HG03103 (cell line): ENCODE results near the gene MAP3K8.
"Not testable (repeated sequence)": the region's sequence is repeated elsewhere in the genome, so short reads cannot be mapped to it uniquely, and the experiment has no call there.

Experiments used
- ATAC-seq: cut with Tn5 transposase; IDR thresholded peaks from one replicate; pipeline ENCODE4 v1.9.1; 2021; ENCODE audit warnings: low read depth; ENCODE audit not compliant: unreplicated experiment

Gene MAP3K8

DNA sequence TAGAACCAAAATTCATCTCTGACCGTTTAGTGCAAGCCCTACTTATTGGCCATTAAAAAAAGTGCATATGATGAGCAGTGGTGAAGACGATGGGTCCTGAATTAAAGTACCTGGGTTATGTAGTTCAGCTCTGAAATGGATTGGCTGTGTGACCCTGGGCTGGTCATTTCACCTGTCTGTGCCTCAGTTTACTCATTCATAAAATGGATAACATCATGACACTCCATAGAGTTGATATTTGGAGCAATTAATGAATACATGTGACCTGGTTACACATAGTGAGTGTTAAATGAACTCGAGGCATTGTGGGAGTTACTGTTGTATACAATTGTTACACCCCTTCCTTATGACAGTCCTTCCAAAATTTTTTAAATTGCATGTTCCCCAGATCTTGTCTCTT is 9.1 kb downstream of the MAP3K8 start:
- no peak for ATAC-seq

DNA sequence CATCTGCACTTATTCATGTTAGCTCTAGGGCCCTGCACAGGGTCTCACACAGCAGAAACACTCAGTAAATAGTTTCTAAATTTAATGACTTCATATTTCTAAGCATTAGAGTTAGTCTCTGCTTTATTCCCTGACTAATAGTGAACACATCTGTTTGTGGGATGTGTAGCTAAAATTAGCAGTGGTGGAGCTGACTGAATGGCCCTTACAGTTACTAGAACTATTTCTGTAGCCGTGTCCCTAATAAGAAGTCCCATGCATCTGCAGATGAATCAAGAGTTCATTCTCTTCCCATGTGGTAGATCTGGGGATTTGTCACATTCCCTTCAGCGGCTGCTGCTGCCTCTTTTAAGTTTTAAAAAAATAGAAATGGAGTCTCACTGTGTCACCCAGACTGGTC is 11.7 kb downstream of the MAP3K8 start:
- no peak for ATAC-seq

DNA sequence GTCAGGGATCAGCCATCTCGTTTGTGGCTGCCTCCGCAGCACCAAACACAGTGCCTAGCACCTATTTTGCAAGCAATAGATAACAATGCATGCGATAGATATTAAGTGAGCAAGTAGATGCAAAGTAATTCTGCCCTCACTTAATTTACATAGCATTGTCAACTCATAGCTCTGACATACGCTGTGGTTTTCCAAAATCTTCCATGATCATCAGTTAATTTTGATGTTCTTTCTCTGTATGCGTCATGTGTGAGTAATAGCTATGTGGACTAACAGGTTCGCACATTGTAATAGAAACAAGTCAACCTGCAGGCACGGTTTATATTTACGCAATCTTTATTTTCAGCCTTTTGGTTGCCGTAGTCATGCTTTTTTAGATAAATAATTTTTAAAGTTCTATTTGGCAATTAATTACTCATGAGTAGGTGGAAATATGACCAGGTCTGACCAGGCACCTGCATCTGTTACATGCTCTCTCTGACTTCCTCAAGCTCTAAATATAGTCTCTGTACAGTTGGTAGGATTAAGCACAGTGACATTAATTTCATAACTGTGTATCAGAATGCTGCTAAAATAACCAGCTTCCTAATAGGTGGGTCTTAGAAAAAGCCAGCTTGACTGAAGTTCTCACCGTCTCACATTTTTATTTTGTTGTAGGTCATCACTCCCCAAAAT is 13.3 kb downstream of the MAP3K8 start:
- no peak for ATAC-seq

DNA sequence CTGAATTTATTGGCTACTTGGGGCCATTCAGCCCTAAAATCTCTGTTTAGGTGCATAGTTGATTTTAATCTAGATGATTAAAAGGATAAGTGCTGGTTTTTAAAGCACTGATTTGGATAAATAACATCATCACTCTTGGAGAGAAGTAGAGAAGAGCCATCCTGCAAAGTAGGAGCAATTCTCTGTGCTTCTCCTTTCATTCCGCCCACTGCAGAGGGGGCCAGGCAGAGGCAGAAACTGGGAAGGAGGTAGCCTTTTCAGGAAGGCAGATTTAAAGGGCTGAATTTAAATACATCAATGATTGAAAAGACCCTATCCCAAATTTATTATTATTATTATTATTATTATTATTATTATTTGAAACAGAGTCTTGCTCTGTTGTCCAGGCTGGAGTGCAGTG is 14.1 kb downstream of the MAP3K8 start:
- ATAC-seq: no peak

DNA sequence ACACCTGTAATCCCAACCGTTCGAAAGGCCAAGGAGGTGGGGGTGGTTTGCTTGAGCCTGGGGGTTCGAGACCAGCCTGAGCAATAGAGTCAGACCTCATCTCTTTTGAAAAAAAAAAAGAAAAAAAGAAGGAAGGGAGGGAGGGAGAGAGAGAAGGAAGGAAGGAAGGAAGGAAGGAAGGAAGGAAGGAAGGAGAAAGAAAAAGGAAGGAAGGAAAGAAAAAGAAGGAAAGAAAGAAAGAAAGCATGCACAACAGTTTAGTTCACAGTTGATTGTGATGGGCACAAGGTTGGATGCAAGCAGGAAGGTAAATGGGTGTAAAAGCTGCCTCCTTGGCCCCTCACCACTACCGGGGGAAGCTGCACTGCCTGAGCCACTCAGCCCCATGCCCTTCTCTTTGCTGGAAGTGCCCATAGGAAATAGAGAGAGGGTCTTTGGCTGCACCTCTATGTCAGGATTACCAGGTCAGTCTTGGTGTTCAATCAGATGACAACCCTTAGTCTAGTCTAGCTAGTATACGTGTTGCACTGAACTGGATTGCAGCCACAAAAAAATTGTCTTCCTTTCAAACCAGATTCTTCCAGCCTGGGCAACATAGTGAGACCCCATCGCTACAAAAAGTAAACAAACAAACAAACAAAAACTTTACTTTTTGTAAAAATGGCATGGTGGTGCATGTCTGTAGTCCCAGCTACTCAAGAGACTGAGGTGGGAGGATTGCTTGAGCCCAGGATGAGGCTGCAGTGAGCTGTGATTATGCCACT is 20.0 kb downstream of the MAP3K8 start:
- ATAC-seq: no peak

DNA sequence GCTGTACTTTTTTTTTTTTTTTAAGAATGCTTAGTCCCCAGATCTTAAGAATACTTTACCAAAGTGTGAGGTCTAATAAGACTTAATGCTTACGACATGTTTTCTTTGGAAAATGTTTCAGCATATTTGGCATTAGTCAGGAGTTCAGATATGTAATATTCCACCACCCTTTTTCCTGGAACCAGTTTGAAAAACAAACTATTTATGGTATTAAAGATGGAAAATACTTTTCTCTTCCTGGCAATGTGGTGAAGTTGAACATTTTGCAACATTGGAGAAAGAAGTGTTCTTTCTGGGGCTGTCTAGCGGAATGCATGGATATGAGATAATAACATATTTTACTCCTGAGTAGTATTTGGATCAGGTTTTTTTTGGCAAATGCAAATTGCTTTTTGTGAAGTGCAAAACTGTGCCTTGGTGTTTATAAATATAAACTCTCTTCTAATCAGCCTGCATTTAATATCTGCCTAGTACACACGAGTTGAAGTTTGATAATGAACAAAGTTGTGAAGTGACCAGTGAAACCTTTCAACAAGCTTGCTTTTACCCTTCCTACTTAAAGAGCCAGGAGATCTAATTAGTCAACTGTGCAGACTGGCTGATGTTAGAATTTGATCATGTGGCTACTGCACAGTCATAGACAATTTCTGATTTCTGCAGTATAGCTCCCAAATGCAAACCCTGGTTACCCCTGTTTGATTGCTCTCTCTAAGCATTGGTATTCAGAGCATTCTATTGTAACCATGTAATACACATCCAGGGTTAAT is 20.9 kb downstream of the MAP3K8 start:
- no peak for ATAC-seq

DNA sequence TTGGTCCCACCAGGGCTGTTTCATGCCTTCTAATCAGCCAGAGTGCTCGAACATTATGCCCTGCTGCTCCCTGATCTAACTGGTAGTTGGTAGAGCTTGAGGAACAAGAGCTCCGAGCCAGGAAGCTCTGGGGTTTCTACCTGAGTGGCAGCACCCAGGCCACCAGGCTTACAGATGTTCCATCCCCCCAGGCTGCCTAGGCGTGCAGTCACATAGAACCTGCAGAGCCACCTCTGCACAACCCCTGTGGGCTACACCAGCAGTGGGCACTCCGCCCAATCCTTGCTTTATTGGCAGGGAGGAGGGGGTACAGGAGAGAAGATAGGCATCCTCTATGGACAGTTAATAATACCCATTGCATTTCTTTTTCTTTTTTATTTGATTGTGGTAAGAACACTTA is 21.8 kb downstream of the MAP3K8 start:
- peak; percentile 41 for ATAC-seq

DNA sequence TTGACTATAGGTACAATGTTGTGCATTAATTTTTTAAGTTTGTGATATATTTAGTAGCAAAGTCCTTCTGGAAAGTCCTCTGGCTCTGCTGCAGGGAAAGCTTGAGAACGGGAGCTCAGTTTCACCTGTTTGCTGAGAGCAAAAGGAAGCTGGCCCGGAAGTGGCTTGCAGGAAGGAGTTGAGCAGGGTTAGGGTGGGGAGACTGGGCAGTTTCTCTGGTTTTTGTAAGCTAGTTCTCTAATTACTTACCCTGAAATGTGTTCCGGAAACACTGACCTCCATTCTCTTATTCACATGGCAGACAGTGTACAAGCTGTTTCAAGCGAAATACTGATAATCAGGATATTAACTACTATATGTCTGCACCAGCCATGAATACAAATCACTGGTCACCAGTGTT is 22.3 kb downstream of the MAP3K8 start:
- peak; percentile 79 for ATAC-seq

DNA sequence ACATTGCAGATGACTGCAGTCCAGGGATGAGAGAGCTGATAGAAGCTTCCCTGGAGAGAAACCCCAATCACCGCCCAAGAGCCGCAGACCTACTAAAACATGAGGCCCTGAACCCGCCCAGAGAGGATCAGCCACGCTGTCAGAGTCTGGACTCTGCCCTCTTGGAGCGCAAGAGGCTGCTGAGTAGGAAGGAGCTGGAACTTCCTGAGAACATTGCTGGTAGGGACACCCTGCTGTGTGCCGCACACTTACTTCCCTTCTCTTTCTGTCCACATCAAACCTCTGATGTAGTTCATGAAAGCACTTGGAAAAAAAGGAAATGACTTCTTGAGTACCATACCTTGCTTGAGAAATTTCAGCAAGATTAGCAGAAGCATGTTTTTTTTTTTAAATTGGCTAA is 25.3 kb downstream of the MAP3K8 start:
- ATAC-seq: no peak

DNA sequence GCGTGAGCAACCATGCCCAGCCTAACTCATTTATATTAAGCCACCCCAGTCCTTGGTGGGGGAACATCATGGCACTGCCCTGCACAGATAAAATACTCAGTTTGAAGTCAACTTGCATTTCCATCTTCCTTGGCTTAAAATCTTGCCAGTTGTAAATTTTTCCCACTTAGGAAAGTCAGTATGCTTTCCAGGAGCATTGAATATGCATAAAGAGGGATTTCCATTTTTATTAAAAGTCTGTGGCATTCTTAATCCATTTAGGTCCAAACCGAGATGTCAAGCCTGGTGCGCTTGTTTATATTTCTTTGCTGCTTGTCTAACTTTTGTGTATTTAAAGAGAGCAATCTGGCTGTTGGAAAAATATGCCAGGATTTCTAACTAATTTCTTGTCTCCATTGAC is 26.1 kb downstream of the MAP3K8 start:
- no peak for ATAC-seq

DNA sequence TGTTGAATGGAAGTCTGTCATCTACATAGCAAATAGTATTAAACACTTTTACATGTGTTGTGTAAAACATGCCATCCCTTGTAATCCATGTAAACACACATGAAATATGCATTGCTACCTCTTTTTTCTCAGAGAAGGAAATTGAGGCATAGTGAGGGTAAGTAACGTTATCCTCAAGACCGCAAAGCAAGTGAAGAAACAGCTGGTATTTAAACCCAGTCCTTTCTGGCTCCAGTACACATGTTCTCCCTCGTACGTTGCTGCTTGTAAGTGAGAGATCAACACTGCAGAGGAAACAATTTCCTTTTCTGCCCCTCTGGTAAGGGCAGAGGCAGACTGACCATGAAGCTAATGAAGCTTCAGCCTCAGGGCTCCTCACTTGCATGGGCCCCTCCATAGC is 28.5 kb downstream of the MAP3K8 start:
- ATAC-seq: no peak

DNA sequence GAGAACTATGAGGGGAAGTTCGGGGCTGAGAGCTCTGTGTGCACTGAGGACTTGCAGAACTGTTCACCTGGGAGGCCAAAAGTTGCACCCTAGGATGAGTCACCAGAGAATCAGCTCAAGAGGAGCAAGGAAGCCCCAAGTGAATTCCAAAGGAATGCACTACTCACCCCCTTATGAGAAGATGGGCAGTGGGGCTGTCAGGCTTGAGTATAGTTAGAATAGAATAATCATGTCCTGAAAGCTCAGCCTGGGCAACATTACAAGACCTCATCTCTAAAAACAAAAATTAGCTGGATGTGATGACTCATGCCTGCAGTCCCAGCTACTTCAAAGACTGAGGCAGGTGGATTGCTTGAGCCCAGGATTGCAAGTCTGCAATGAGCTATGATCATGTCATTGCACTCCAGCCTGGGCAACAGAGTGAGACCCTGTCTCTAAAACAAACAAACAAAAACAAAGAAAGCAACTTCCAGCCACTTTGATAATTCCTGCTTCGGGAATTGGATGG is 30.0 kb downstream of the MAP3K8 start:
- ATAC-seq: no peak

DNA sequence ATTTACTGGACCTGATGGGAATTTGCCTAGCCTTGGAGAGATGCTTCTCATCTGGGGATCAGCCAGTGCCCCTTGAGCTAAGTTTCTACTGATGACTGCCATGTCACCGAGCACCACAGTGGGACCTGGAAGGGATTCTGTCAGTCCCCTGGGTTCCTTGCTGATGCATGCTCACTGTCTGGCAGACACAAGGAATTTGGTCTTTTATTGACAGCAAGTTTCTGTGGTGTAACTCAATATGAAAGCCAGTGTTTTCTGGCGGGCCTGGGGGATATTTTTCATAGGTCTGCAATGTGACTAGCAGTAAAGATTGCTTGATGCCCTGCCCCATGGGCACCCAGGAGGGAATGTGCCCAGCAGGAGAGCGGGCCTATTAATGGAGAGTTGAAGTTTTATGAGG is 30.7 kb downstream of the MAP3K8 start:
- ATAC-seq: no peak

DNA sequence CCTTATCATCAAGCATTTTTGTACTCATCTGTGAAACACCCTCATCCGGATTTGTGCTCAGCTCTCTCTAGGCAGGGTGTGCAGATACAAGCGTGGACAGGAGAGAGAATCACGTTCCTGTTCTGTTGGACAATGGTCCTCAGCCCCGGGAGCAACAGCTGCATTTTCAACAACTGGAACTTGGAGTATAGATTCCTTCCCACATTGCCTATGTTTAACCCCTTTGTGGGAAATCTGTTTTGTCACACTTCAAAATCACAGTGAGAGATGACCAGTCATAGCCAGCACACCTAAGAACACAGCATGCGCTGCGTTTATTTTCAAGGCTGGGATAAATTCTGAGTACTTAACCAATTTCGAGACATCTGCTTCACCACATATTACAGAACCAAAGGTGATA is 32.5 kb downstream of the MAP3K8 start:
- ATAC-seq: no peak

DNA sequence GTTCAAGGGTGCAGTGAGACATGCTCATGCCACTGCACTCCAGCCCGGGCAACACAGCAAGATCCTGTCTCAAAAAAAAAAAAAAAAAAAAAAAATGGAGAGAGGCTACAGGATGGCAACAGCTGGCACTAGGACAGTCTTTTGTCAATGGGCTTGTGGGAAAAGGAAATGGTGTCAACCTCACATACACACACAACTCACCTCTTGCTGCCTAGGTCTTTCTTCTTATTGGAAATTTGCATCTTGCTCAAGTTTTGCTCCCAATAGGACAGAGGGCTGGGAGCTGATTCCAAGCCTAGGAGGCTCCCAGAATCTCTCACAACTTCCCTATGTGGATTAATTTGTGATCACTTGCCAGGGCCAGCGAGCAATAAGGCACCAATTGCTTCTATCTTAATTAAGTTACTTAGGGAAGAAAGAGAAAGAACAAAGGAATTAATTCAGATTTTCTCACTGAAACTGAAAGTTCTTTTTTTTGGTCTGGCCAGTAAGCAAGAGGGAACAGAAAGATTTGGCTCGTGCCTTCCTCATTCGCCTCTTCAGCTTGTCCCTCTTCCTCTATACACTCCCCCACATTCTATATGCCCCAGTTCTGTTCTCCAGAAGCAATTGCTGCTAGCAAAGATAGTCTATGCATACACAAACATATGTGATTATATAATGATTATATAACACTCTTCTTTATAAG is 33.8 kb downstream of the MAP3K8 start:
- ATAC-seq: peak; percentile 73

DNA sequence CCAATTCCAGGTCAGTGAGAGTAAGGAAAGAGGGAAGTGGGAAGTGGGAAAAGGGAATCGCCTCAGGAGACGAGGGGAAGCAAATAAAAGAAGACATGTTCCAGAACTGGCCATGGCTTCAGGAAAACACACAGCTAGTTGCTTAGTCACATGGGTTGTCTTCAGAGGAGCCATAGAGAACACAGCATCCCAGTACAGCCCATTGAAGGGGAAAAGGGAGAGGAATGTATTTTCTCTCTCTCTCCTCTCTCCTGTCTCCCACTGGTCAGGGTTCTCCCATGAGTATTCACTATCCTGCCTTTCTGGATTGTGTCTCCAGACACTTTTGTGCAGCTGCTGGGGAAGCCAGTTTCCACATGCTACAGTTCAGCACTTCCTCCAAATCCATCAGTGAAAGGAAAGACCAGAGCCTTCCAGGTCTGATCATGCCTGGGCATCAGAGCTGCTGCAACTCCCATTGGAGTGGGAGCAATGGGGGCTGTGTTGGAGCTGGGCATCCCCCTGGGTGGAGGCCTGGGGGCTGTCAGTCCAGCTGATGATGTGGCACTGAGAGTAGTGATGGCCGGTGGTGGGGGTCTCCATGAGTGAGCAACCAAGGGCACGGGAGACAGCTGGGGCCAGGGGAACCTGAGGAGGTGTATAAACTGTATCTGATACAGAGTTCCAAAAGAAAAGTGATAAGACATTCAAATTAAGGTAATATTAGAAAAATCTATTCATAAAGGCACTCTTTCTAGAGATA is 38.6 kb downstream of the MAP3K8 start:
- ATAC-seq: no peak

DNA sequence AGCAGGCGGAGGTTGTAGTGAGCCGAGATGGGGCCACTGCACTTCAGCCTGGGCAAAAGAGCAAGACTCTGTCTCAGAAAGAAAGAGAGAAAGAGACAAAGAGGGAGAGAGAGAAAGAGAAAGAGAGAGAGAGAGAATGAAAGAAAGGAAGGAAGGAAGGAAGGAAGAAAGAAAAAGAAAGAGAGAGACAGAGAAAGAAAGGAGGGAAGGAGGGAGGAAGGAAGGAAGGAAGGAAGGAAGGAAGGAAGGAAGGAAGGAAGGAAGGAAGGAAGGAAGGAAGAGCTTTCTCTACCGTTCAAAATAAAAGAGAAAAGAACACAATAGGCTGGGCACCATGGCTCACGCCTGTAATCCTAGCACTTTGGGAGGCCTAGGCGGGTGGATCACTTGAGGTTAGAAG is 41.5 kb downstream of the MAP3K8 start:
- not testable (repeated sequence) for ATAC-seq

DNA sequence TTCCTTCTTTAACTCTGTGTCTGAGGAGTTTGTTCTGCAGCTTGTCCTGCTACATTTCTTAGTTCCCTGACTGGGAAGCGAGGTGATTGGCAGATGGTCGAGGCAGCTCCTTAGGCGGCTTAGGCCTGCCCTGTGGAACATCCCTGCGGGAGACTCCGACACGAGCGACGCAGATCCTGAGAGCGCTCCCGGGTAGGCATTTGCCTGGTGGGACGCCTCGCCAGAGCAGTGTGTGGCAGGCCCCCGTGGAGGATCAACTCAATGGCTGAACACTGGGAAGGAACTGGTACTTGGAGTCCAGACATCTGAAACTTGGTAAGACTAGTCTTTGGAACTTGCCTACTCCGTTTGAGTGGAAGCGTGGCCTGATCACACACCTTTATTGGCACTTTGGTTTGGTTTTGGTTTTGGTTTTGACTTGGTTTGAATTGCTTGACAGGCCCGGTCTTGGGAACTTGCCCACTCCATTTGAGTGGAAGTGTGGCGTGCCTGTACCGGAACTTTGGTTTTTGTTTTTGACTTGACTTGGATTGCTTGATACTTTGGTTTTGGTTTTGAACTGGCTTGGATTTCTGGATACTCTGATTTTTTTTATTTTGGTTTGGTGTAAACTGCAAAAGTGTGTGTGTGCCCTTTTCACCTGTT is 42.6 kb downstream of the MAP3K8 start:
- ATAC-seq: no peak

DNA sequence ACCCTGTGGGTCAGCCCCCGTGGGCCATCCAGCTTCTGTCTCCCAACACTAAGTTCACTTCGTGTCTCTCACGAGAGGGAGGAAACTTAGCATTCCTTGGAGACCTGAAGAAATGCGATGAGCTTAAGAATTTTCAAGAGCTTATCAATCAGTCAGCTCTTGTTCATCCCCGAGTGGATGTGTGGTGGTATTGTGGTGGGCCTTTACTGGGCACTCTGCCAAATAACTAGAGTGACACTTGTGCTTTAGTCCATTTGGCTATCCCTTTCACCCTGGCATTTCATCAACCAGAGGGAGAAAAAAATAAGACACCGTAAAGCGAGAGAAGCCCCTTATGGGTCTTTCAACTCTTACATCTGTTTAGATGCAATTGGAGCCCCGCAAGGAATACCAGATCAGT is 45.5 kb downstream of the MAP3K8 start:
- not testable (repeated sequence) for ATAC-seq

DNA sequence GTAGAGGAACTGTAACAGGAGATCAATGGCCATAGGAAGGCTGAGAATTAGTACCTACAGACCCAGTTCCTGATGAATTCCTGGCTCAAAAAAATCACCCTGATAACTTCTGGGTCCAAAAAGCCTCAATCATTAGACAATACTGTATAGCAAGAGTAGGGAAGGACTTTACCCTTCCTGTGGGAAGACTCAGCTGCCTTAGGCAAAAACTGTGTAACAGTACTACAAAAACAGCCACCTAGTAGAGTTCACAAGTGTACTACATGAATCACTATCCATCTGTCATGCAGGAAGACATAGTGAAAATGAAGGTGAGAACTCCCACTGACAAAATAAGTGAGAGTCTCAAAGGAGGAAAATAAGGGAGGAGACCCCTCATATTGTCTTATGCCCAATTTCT is 47.6 kb downstream of the MAP3K8 start:
- no peak for ATAC-seq
